ENCODE data around the gene TMEM126A.
A peak's percentile ranks its signal among the peaks of the same experiment; 100 is the strongest.
"Not testable (repeated sequence)": the region's sequence is repeated elsewhere in the genome, so short reads cannot be mapped to it uniquely, and the experiment has no call there.

The TMEM126A gene

GRCh38 chr11:85647604-85648299 lies at the start of gene TMEM126A:
TMEM126A (plus strand) TSS chr11:85647967; CDS start chr11:85650256, 2,289 bp downstream.
- DNase-seq (ENCODE audit: low spot score), result peak; percentile 87

- no peak for DNase-seq (ENCODE audit: low spot score)
Measured at GRCh38 chr11:85599083-85599482, 48.7 kb upstream of the TMEM126A start.

GRCh38 chr11:85602526-85603213 lies 45.1 kb upstream of the TMEM126A start:
- no peak for DNase-seq (ENCODE audit: low spot score)

GRCh38 chr11:85603220-85603619 lies 44.5 kb upstream of the TMEM126A start:
- DNase-seq (ENCODE audit: low spot score), result no peak

- DNase-seq (ENCODE audit: low spot score), result not testable (repeated sequence)
Measured at GRCh38 chr11:85606237-85606636, 41.5 kb upstream of the TMEM126A start.

GRCh38 chr11:85608621-85609020 lies 39.1 kb upstream of the TMEM126A start:
- not testable (repeated sequence) for DNase-seq (ENCODE audit: low spot score)

GRCh38 chr11:85609286-85609685 lies 38.5 kb upstream of the TMEM126A start:
- not testable (repeated sequence) for DNase-seq (ENCODE audit: low spot score)

- not testable (repeated sequence) for DNase-seq (ENCODE audit: low spot score)
Measured at GRCh38 chr11:85611643-85612042, 36.1 kb upstream of the TMEM126A start.

- no peak for DNase-seq (ENCODE audit: low spot score)
Measured at GRCh38 chr11:85619499-85619898, 28.3 kb upstream of the TMEM126A start.

GRCh38 chr11:85620256-85620655 lies 27.5 kb upstream of the TMEM126A start:
- DNase-seq (ENCODE audit: low spot score), result no peak

- no peak for DNase-seq (ENCODE audit: low spot score)
Measured at GRCh38 chr11:85626496-85626895, 21.3 kb upstream of the TMEM126A start.

- DNase-seq (ENCODE audit: low spot score), result peak; percentile 9
Measured at GRCh38 chr11:85627332-85627997, 20.3 kb upstream of the TMEM126A start, which contains the start of gene DLG2. DLG2 (minus strand) TSS chr11:85627344.

- peak; percentile 97 for DNase-seq (ENCODE audit: low spot score)
Measured at GRCh38 chr11:85627998-85628770, 19.6 kb upstream of the TMEM126A start, which contains the start of gene TMEM126B. TMEM126B (plus strand) TSS chr11:85628593; CDS start chr11:85628608, 15 bp downstream.

GRCh38 chr11:85628771-85629341 lies 18.9 kb upstream of the TMEM126A start:
- DNase-seq (ENCODE audit: low spot score), result no peak

- DNase-seq (ENCODE audit: low spot score), result no peak
Measured at GRCh38 chr11:85634747-85635146, 13.0 kb upstream of the TMEM126A start.

GRCh38 chr11:85643191-85643614 lies 4.6 kb upstream of the TMEM126A start:
- DNase-seq (ENCODE audit: low spot score), result no peak

GRCh38 chr11:85647078-85647477 lies 689 bp upstream of the TMEM126A start:
- DNase-seq (ENCODE audit: low spot score), result no peak

- DNase-seq (ENCODE audit: low spot score), result no peak
Measured at GRCh38 chr11:85651118-85651517, 3.4 kb downstream of the TMEM126A start.

GRCh38 chr11:85652786-85653447 lies 5.2 kb downstream of the TMEM126A start:
- DNase-seq (ENCODE audit: low spot score), result no peak

GRCh38 chr11:85654343-85654742 lies 6.6 kb downstream of the TMEM126A start:
- not testable (repeated sequence) for DNase-seq (ENCODE audit: low spot score)

- DNase-seq (ENCODE audit: low spot score), result no peak
Measured at GRCh38 chr11:85656777-85657176, 9.0 kb downstream of the TMEM126A start.

Data from hematopoietic multipotent progenitor cell treated with erythropoietin and hydrocortisone succinate and interleukin-3 and kit ligand, for 15 days (in vitro differentiated cells).